ENCODE measurements around the gene PPP2R3A.

GRCh38 chr3:136036306-136036705 lies 70.8 kb downstream of the PPP2R3A start:
- no peak for TF ChIP-seq ZNF212 (CRISPR knock-in tag; IDR thresholded peaks at IDR 0.05)
- no peak for TF ChIP-seq POLR2A (conservative IDR thresholded peaks at IDR 0.05)
- no peak for TF ChIP-seq CUX1 (CRISPR knock-in tag; IDR thresholded peaks at IDR 0.05)
- TF ChIP-seq BRF2 (IDR thresholded peaks at IDR 0.05; ENCODE audit: borderline replicate concordance, insufficient read depth, insufficient read length) = no peak

All from K562 (cell line).